GM19025 (cell line): ENCODE data around the gene NEGR1.

ENCODE experiments used
- ATAC-seq: cut with Tn5 transposase; IDR thresholded peaks from one replicate; pipeline ENCODE4 v1.9.1; 2021; ENCODE audit warnings: mild to moderate bottlenecking, low read depth, moderate library complexity; ENCODE audit not compliant: unreplicated experiment

Gene NEGR1

GRCh38 chr1:72129869-72130268 is 152.5 kb downstream of the NEGR1 start:
- ATAC-seq, result no peak

DNA sequence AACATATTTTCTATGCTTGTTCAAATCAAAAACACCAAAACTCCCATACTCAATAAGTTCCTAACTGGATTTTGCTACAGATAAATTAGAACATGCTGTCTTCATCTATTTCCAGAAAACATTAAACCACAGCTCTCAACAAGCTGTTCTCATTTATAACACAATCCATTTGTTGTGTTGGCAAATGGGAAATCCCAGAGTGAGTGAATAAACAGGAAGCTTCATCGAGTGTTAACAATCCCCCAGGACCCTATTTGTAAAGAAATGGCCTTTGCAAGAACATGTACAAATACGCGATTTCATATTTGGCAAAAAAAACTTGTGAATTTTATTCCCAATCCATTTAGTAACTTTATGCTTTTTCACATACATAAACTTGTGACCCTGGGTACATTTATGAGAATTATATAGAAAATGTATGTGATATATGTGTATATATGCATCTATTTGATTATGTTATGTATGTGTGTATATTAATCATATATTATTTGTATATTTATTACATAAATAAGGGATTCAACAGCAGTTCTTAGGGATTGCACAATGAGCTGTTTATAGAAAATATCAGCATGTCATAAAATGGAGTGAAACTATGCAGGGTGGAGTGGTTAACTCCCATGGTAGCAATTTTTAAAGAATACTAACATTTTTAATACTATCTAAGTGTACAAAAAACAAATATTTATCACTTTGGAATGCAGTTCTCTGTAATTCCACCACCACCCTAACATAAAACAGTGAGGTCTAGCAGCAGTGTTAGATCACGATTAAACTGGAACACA is 160.0 kb downstream of the NEGR1 start:
- no peak for ATAC-seq

DNA sequence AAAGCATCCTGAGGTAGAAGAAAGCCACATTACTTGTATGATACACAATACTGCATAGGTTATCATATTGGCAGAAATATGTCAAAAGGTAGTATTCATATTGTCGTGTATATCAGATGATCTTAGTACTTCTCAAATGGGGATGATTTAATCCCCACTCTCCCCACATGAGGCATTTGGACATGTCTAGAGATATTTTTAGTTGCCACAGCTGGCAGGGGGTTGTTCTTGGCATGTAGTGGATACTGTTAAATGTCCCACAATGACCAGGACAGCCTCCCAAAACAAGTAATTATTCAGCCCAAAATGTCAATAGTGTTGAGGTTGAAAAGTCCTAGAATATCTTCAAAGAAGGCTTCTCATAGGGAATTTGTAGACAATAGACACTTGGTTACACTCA is 162.8 kb downstream of the NEGR1 start:
- no peak for ATAC-seq

DNA sequence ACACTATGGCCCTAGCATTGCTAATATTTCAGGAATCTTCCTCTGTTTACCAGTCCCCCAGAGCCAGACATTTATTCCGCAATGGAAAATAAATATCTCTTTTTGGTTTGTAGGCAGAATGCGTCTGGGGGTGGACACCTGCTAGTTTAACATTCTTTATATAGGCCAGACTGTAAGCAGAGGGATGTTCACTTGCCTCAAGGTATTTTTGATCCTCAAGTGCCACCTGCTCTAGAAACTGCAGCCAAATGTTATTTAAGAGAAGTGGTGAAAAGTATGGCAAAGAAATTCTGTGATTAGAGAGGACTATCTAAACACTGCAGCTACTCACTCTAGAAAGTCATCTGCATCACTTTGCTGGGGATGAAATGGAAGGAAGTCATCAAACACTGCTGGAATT is 164.7 kb downstream of the NEGR1 start:
- ATAC-seq, result no peak

- no peak for ATAC-seq
These were observed 167.0 kb downstream of the NEGR1 start for GRCh38 chr1:72115290-72115689.

- ATAC-seq, result no peak
These were observed 170.7 kb downstream of the NEGR1 start for GRCh38 chr1:72111662-72112061.

DNA sequence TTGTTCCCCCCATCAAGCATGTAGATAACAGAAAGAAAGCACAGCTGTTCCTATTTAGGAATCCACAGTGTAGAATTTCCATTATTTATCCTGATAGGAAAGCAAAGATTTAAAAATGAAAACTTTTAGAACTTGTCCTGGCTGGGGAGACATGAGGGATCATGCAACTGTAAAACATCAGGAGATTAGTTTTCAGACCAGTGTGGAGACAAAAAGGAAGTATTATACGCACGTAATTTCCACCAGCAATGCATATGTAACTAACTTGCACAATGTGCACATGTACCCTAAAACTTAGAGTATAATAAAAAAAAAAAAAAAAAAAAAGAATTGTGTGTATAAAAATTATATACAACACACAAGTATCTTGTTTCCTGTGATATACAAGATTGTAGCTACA is 172.4 kb downstream of the NEGR1 start:
- ATAC-seq, result no peak

GRCh38 chr1:72105201-72105600 is 177.1 kb downstream of the NEGR1 start:
- no peak for ATAC-seq

DNA sequence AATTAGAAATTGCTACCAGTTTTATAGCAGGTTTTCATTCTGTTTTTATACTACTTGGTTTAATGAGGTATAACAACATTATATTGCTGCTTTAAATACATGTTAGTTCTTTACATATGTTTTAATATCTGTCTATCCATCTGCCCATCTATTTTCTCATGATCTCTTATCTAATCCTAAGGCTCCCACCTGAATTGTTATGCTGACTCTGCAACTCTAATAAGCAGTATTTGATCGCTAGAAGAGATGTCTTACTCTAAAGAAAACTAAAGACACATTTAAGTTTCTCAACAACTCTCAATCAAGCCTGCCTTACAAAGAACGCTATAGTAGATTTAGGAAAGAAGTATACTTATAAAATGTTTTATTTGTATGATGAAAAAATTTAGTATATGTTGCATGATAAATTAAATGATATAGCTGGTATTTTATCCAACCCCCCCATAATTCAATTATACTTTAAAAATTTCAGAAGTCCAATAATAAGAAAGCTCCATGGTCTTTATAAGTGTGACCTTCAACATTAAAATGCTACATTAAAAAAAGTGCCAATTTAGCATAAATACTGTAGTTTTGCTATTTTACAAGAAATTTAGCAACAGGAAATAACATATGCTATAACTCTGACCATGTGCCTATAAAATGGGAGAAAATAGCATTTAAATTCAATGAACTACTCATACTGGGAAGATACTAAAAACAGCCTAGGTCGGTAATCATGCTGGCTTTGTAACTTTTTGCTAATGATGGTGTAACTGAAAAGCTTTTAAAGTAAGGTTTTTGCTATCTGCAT is 180.3 kb downstream of the NEGR1 start:
- no peak for ATAC-seq

DNA sequence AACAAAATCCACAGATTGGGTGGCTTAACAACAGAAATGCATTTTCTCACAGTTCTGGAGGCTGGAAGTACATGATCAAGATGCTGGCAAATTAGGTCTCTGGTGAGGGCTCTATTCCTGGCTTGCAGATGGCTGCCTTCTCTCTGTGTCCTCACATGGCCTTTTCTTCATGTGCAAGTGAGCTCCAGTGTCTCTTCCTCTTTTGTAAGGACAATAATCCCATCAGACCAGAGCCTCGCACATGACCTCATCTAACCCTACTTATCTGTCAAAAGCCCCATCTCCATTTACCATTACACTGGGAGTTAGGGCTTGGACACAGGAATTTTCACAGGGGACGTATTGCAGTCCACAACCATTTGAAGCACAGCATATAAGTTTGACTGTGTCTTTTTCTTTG is 181.6 kb downstream of the NEGR1 start:
- ATAC-seq, result no peak

DNA sequence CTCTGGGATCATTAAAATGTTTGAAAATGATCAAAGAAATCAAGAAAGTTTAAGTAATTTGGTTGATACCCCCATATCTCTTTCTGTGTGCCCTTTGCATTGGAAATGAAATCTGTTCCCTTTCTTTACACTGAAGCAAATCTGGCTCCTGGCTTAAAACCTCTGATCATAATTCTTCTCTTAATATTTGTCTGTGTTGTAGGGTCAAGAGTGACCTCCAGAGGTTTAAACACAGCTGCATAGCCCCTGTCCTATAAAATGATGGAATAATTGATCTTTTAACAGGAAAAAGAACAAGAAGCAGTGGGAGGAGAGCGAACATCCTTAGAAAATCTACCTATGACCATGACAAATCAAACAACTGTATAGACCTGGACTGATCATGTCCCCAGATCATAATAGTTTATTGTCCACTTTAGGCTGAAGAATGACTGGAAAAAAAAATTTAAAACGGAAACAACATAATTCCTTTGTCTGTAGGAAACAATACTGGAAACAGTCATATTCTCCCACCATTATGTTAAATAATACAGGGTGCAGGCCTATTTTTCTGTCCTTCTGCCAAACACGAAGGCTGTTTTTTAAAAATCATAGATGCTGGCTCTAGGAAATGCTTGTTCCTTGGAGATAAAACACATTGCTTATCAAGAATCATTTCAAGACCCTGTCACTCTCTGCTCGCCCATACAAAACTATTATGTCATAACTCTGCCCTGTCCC is 184.3 kb downstream of the NEGR1 start:
- ATAC-seq, result no peak

- no peak for ATAC-seq
These were observed 188.1 kb downstream of the NEGR1 start for GRCh38 chr1:72094209-72094608.

DNA sequence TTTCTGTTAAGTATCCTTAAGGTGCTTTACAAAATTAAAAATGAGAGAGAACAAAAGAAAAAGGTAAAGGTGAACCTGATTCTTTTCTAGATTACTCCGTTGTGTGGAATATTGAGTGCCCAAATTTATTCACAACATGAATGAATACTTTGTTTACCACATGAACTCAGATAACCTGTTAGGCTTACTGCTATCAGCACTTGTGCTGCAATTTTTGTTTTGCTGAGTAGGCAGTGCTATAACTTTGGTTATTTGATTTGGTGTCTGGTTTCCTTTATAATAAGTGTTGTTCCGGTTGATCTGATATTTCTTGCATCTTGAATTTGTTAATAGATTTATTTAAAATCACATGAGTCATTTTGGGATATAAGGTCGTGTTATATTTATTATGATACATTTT is 195.9 kb downstream of the NEGR1 start:
- ATAC-seq, result no peak

DNA sequence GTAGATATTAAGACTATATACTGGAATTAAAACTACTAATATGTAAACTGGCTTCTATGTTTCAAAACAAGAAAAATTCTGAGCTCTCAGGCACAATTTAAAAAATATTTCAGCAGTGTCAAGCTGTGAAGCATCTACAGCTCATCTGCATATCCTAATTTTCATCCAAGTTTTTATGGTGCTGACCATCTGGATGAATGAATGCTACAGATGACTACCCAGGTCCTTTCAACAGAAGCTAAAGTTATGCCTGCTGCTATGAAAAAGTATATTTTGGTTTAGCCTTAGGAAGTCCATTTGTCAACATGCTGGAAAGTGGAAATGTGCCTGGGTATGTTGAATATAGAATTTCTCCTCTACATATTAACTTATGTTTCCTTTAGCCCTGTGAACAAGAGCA is 206.9 kb downstream of the NEGR1 start:
- ATAC-seq, result no peak

- no peak for ATAC-seq
These were observed 215.9 kb downstream of the NEGR1 start for GRCh38 chr1:72066431-72066830.

DNA sequence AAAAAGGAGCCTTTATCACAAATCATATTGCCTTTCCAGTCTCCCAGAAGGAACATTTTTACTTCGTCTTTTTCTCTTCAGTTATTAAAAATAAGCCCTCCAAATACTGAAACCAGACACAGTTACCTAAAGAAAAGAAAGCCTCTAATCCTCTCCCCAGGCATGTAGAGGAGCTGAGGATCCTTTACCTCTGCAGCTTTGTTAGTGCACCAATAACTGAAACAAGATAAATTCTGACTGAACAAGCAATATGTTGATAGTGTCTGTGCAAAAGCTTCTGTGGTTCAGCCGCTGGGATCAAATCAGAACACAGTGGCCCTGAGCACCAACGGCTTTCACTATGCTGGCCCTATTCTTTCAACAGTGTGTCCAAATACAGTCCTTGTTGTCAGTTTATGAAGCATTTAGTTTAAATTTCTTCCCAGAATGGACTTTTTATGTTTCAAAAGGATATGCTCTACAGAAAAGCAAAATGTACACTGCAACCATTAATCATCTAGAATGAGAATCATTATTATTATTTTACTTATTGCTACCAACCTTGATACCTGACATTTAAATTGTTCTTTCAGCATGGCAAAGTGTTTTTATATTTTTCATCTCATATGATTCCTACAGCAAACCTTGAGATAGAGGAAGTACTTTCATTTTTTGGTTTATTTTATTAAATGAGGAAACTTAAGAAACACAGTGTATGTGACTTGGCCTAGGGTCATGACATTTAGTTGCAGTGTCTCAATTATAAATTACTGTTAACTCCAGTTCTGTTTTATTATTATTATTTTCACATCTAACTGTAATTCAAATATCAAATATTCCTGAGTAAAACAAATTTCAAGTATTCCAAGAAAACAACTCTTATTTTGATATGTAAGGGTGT is 217.9 kb downstream of the NEGR1 start:
- ATAC-seq, result no peak

DNA sequence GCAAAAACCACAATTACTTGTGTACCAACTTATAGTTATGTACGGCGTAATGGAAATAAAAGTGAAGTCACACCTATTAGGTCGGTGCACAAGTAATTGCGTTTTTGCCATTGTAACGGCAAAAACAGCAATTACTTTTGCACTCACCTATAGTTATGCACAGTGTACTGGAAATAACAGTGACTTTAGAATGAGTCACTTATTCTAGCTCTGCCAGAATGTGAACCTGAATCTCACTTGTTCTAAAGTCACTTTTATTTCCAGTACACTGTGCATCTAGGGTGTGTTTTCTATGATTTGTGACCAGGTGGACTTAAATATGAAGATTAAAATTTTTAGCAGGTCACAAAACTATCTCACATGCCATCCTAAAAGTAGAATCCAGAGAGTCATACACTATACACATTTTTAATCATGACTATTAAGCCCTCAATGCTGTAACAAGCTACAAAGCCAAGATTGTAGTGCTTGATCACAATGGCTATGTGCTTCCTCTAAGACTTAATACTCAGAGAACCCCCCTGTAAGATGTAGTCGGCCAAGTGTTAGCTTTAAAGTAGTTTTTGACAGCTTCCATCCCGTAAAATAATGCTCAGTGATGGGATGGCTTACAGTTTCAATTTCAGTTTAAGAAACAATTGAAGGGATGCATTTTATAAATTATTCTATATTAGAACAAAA is 218.8 kb downstream of the NEGR1 start:
- ATAC-seq, result no peak

- no peak for ATAC-seq
These were observed 219.8 kb downstream of the NEGR1 start for GRCh38 chr1:72062584-72062983.

DNA sequence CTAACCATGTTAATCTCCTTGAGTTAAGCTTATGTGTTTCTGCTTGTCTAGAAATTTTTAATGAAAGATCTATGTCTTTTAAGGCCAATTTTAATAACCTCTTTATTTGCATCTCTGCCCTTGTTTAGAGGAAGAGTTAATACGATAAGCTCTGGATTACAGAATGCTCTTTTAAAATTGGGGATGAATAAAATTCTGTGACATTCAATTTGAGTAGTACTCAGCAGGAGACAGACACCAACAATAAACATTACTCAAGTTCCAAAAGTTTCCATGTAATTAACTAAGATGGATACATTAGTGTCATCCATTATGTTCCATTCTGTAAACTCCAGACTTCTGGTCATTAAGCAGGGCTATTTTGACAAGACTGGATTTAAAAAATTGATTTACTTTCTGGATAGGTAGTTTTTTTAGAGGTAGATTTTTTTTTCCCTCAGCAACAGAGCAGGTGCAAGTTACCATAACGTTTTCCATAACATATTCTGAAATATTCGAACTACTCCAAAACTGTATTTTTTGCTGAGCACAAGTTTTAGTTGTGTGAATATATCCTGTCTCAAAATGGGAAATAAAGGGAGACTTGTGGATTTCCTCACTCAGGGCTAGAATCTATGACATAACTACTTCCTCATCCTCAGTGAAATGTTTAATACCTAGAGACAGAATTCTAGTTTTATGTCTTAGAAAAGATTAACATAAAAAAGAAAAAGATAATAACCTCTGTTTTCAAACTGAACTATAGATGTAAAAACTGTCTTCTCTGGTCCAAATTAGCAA is 221.7 kb downstream of the NEGR1 start:
- no peak for ATAC-seq
